Naive B cell (primary cell): Measurements from ENCODE around the gene TCAF1. TPM values are rescaled to one million over a fixed set of nuclear protein-coding genes. Genes with fewer than 3 reads are reported as not detected.
"Not testable (repeated sequence)": the region's sequence is repeated elsewhere in the genome, so short reads cannot be mapped to it uniquely, and the experiment has no call there.

Experiments
- ATAC-seq, 2 donors: fragments of 150-1000 bp; cut with Tn5 transposase; 2 replicates each; pipeline ENCODE4 v1.10.0; 2021; ENCODE audit warnings: low read depth in 2 of 2, mild to moderate bottlenecking in 2 of 2, moderate library complexity in 2 of 2
- DNase-seq: peaks from one replicate; pipeline ENCODE4 v3.0.0; 2022
- H3K27ac Mint-ChIP-seq, 6 donors: one replicate each; pipeline ENCODE4 v1.8.0; 2020 to 2022; ENCODE audit warnings: mild to moderate bottlenecking in 6 of 6, mixed read lengths in 6 of 6, moderate library complexity in 5 of 6, inconsistent platforms in 2 of 6
- H3K27me3 Mint-ChIP-seq, 3 donors: one replicate each; pipeline ENCODE4 v1.8.0; 2021 to 2022; ENCODE audit warnings: mixed read lengths in 3 of 3, mild to moderate bottlenecking in 1 of 3
- H3K36me3 Mint-ChIP-seq, 2 donors: one replicate each; pipeline ENCODE4 v1.8.0; 2020 to 2022; ENCODE audit warnings: mixed read lengths in 2 of 2, inconsistent platforms in 1 of 2, mild to moderate bottlenecking in 1 of 2
- H3K4me1 Mint-ChIP-seq, 3 donors: one replicate each; pipeline ENCODE4 v1.8.0; 2020 to 2022; ENCODE audit warnings: mixed read lengths in 3 of 3, inconsistent platforms in 1 of 3, mild to moderate bottlenecking in 1 of 3, moderate library complexity in 1 of 3
- H3K4me3 Mint-ChIP-seq, 8 donors: one replicate each; pipeline ENCODE4 v1.8.0; 2020 to 2022; ENCODE audit warnings: mild to moderate bottlenecking in 8 of 8, mixed read lengths in 8 of 8, moderate library complexity in 8 of 8, inconsistent platforms in 2 of 8
- H3K9me3 Mint-ChIP-seq, 7 donors: one replicate each; pipeline ENCODE4 v1.8.0; 2020 to 2022; ENCODE audit warnings: mixed read lengths in 7 of 7, mild to moderate bottlenecking in 5 of 7, inconsistent platforms in 2 of 7, moderate library complexity in 1 of 7
- polyA plus RNA-seq, 6 donors: library from polyadenylated mRNA; unstranded; fragments of 300-500 nt; fragmentation: Illumina TruSeq; gene quantifications; one replicate each; pipeline ENCODE4 v1.2.3, GENCODE V29; 2021; ENCODE audit warnings: low read depth in 6 of 6

TCAF1 gene
- polyA plus RNA-seq, 6 donors from 2014 or later = 6.3 to 16.9 (median 8.5) TPM

DNA sequence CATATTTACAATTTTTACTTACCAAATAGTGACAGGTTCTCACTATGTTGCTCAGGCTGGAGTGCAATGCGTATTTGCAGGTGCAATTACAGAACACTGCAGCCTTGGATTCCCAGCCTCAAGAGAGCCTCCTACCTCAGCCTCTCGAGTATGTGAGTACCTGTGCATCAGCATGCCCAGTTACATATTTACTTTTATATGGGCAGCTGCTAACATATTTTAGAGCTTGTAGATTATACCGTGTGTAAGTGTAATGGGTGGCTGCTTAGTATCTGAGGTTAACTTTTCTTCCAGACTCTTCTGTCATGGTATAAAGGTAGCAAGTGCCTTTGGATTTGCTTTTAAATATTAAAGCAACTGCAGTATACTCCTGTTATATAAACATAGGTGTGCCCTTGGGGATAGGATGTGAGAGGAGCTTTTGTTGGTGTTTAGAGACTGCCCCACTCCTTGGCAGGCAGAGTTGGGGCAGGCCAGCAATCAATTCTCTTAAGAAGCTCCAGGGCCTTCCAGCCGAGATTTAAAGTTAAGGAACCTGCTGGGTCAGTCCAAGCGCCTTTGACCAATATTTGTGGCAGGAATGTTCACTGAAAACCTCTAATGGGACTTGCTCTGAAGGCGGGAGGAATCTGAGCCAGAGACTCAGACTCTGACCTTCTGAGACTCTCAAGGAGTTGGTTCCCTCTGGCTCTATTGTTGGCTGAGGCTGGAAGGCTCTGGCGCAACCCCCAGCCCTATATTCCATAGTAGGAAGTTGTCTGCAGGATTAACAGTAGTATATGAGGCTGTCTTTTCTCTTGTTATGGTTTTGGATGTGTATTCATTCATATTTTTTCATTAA is 77.5 kb downstream of the TCAF1 start:
- not testable (repeated sequence) for H3K4me3 Mint-ChIP-seq, H3K9me3 Mint-ChIP-seq, H3K27ac Mint-ChIP-seq, ATAC-seq, H3K27me3 Mint-ChIP-seq, H3K4me1 Mint-ChIP-seq, H3K36me3 Mint-ChIP-seq, DNase-seq

DNA sequence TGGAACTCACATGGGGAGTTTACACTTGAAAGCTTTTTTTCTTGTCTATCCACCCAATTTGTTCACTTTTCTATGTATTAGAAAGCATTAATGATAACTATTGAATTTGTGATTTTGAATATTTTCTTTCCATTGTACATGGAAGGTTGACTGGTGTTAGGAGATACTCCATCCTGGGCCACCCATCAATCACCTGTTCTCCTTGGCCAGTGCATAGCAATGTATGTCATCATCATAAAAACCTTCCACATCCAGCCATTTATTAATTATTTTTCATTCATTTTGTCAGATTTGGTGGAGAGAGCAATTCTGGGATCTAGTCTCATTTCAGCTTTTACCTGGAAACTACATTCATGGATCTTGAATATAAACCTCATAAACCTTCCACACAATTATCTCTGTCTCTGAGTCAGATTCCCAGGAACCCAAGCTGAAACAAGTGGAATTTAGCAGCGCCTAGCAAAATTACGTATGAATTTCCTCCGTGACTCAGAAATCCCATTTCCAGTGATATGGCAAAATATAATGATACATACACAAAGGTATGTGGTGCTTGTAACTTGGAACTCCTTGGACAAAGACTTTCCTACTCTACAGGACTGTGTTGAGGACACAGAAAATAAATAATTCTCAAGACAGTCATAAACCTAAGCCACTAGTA is 78.2 kb downstream of the TCAF1 start:
- not testable (repeated sequence) for H3K9me3 Mint-ChIP-seq, DNase-seq, H3K4me3 Mint-ChIP-seq, H3K36me3 Mint-ChIP-seq, H3K4me1 Mint-ChIP-seq, ATAC-seq, H3K27me3 Mint-ChIP-seq
- peak overlapping the region in 1 of 6 donors; percentile 30 for H3K27ac Mint-ChIP-seq

DNA sequence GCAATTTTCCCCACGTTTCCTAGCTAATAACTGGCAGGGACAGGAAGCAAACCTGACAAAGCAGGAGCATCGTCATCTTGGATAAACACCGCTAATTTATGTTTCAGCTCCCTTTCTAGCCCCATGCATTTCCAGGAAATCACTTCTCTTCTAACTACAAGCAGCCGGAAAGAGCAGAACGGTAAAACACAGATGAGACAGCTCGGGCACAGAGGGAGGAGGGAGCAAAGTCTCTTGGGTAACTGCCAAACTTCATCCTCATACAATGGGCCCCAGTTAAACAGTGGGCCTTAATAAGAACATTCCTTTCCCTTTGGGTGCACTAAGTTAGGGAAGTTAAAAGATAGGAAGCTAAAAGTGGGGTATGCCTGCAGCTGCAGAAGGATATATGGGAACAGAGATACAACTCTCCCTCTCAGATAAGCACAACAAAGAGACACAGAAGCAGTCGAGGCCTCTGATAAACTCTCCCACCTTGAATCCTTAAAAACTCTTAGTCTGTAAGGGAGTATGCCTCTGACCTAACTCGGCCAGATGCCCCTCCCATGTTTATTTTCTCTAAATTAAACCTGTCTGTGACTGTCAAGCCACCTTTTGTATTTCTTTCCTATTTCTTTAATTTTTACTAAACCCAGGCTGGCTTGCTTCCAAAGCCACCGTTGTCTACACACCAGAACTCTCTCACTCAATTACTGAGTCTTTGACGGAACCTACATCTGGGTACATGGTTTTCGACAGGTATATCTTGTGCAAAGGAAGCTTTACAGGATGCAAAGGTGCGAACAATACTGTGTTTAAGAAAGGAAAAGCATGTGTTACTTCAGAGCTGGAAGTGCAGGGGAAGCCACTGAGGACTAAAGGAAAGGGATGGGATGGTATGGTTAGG is 80.3 kb downstream of the TCAF1 start:
- not testable (repeated sequence) for H3K9me3 Mint-ChIP-seq, DNase-seq, ATAC-seq, H3K4me3 Mint-ChIP-seq, H3K27me3 Mint-ChIP-seq, H3K36me3 Mint-ChIP-seq, H3K4me1 Mint-ChIP-seq, H3K27ac Mint-ChIP-seq

DNA sequence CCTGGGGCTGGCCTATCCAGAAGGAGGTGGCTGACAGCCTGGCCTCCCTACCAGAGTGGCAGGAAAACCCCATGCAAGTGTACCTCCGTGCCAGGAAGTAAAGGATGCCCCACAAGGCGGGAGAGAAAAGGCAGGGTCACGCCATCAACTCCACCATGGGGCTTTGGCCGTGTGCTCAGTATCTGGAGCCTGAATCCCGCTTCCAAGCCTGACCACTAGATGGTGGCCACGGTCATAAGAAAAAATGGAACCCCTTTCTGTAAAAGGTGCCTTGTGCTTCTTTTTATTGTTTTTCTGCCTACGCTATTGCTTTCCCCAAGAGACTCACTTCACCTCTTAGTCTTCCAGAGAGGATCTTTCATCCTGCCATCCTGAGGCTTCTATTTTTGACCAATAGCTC is 84.1 kb downstream of the TCAF1 start:
- not testable (repeated sequence) for H3K36me3 Mint-ChIP-seq, H3K9me3 Mint-ChIP-seq, DNase-seq, H3K27ac Mint-ChIP-seq, H3K27me3 Mint-ChIP-seq, H3K4me3 Mint-ChIP-seq, H3K4me1 Mint-ChIP-seq
- peak; percentile 42 to 53 for ATAC-seq

DNA sequence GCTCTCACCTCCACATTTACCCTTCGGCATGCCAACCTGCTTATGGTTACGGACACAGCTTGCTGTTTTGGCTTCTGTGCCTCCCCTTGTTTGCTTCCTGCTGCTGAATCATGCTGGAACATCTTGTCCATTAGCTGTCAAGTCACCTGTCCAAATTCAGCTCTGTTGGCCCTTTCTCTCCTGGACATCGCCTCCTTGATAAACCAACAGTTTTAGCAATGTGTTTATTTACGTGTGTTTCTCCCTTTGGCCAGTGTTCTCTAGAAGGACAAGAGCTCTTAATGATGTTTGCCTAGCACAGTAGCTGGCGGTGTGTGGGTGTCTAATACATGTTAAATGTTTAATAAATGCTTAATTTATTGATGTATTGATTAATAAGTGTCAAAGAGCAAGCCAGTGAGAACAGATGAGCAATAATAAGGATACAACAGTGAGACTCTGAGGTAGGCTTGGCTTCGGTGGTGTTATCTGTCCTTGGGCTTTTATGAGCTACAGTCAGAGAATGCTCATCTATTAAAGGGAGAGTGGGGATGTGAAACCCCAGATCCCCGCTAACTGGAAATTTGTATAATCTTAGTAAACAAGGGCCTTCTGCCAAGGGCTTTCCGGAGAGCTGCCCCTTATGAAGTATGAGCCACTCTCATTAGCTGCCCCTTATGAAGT is 85.4 kb downstream of the TCAF1 start:
- H3K4me1 Mint-ChIP-seq, H3K36me3 Mint-ChIP-seq, H3K4me3 Mint-ChIP-seq, ATAC-seq, H3K9me3 Mint-ChIP-seq, H3K27ac Mint-ChIP-seq, DNase-seq, H3K27me3 Mint-ChIP-seq: not testable (repeated sequence)

DNA sequence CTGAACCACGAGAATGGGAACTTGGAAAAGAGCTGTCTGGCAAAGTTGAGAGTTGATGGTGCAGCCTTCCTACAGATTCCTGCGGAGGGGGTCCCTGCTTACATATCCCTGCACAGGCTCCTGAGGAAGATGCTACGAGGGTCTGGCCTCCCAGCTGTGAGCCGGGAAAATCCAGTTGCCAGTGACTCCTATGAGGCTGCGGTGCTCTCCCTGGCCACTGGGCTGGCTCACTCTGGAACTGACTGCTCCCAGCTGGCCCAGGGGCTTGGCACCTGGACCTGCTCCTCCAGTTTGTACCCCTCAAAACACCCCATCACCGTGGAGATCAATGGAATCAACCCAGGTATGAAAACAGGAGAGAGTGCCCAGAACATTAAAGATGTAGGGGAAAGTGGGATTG is 91.3 kb downstream of the TCAF1 start:
- not testable (repeated sequence) for H3K36me3 Mint-ChIP-seq, ATAC-seq, H3K4me3 Mint-ChIP-seq, H3K27me3 Mint-ChIP-seq, H3K9me3 Mint-ChIP-seq, DNase-seq, H3K27ac Mint-ChIP-seq, H3K4me1 Mint-ChIP-seq

DNA sequence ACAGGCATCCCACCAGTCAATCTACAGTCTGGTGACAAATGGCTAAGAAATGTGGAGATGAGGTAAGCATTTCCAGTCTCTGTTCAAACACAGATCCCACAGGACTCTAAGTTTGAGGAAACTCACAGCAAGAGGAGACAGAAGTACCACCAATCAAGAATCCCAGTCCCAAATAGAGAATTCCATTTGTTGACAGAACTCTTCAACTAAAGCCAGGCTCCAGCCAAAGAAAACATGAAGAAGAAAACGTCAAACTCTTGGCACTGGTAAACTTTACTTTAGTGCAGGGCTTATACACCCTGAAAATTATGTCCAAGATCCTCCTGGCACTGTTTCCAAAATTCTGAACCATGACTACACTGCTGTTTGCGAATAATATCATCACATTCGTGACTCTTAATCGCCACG is 95.3 kb downstream of the TCAF1 start:
- H3K9me3 Mint-ChIP-seq, ATAC-seq, H3K36me3 Mint-ChIP-seq: not testable (repeated sequence)

More for the DNA sequence above, 95.3 kb downstream of the TCAF1 start:
- DNase-seq, H3K4me1 Mint-ChIP-seq, H3K4me3 Mint-ChIP-seq, H3K27ac Mint-ChIP-seq, H3K27me3 Mint-ChIP-seq: not testable (repeated sequence)

Other genes starting within 250 kb of the TCAF1 start
- under 1 TPM in 1 of 6 donors, not detected in 5; 0.32 TPM for gene CTAGE6, start 144.5 kb downstream of the TCAF1 start, polyA plus RNA-seq
- not detected for gene OR2F2, start 33.1 kb upstream of the TCAF1 start, polyA plus RNA-seq
- not detected for gene OR2F1, start 52.7 kb upstream of the TCAF1 start, polyA plus RNA-seq
- gene OR6B1, start 98.1 kb upstream of the TCAF1 start, polyA plus RNA-seq = not detected
- not detected for gene OR2A5, start 146.8 kb upstream of the TCAF1 start, polyA plus RNA-seq
- not detected for gene OR2A25, start 167.6 kb upstream of the TCAF1 start, polyA plus RNA-seq
- not detected for gene OR2A12, start 184.1 kb upstream of the TCAF1 start, polyA plus RNA-seq
- not detected for gene OR2A2, start 207.4 kb upstream of the TCAF1 start, polyA plus RNA-seq
- not detected for gene OR2A14, start 221.0 kb upstream of the TCAF1 start, polyA plus RNA-seq